HepG2 (cell line): Measurements from ENCODE around the gene GNG12. TPM values are rescaled to one million over a fixed set of nuclear protein-coding genes. Genes with fewer than 3 reads are reported as not detected.

Experiments
- ATAC-seq: fragments of 200-7000 bp; cut with Tn5 transposase; 3 replicates; pipeline ENCODE4 v1.9.1; 2020; ENCODE audit warnings: mild to moderate bottlenecking, moderate library complexity
- BruUV-seq: library from RNA; stranded (reverse); fragments of 400-500 nt; replicated peaks from 2 replicates; lab custom pipeline; 2021; lab: Mats Ljungman, UMichigan
- CTCF ChIA-PET: fragments of 300-600 bp; formaldehyde crosslinking; extraction: SDS; loops from one replicate; lab custom pipeline; 2021; ENCODE audit warnings: low total read pairs, inconsistent platforms, low intra/inter-chr PET ratio; lab: Yijun Ruan, JAX
- POLR2A ChIA-PET: fragments of 350-600 bp; sonication (Branson Sonifier 250); formaldehyde crosslinking; loops from one replicate; lab custom pipeline; 2020; ENCODE audit warnings: antibody characterized with exemption, inconsistent platforms; lab: Yijun Ruan, JAX
- DNase-seq: peaks from one replicate; pipeline ENCODE4 v3.0.0-alpha.2; 2015; ENCODE audit warnings: low spot score
- FAIRE-seq: peaks from 3 replicates; lab custom pipeline; 2011; peaks lifted over from hg19 to GRCh38; lab: Jason Lieb, UNC
- H2AFZ ChIP-seq: one replicate; pipeline ENCODE4 v1.6.1; 2011; ENCODE audit warnings: low read length, inconsistent platforms
- H3K27ac ChIP-seq: fragments of 300-600 bp; 3 replicates; pipeline ENCODE4 v1.8.0; 2011; ENCODE audit warnings: mixed run types, mild to moderate bottlenecking, mixed read lengths, low read length, inconsistent platforms; ENCODE audit not compliant: insufficient read depth; ENCODE audit errors: extremely low read length
- H3K27me3 ChIP-seq, 2 experiments: fragments of 200-600 bp in 1 of 2; 2 replicates in 1 of 2; 3 replicates in 1 of 2; pipeline versions ENCODE4 v1.6.0 to v1.8.0; 2011; ENCODE audit warnings: low read length in 2 of 2, mild to moderate bottlenecking in 2 of 2, moderate library complexity in 2 of 2, inconsistent platforms in 1 of 2; ENCODE audit not compliant: insufficient read depth in 2 of 2, control insufficient read depth in 1 of 2
- H3K36me3 ChIP-seq, 2 experiments: fragments of 200-600 bp in 1 of 2; replicated peaks in 1 of 2; 2 replicates in 1 of 2; 3 replicates in 1 of 2; pipeline versions ENCODE4 v1.5.1 to v1.8.0; 2011; ENCODE audit warnings: low read length in 2 of 2, inconsistent platforms in 1 of 2; ENCODE audit not compliant: insufficient read depth in 2 of 2, control insufficient read depth in 1 of 2
- H3K4me1 ChIP-seq: 2 replicates; pipeline ENCODE4 v1.5.1; 2012; ENCODE audit warnings: low read length, inconsistent platforms; ENCODE audit not compliant: insufficient read depth
- H3K4me2 ChIP-seq: 2 replicates; pipeline ENCODE4 v1.6.0; 2011; ENCODE audit warnings: low read depth, low read length, inconsistent platforms
- H3K4me3 ChIP-seq, 3 experiments: fragments of 200-600 bp in 1 of 3; sonication (generic), shearing (Covaris generic) in 1 of 3; replicated peaks in 1 of 3; 2 replicates each; pipeline ENCODE4 v1.5.1; 2011 to 2016; ENCODE audit warnings: low read length in 3 of 3, inconsistent platforms in 2 of 3, low read depth in 2 of 3, mild to moderate bottlenecking in 2 of 3, control low read depth in 1 of 3, mixed read lengths in 1 of 3; ENCODE audit not compliant: insufficient read depth in 1 of 3
- H3K79me2 ChIP-seq: one replicate; pipeline ENCODE4 v1.6.1; 2011; ENCODE audit warnings: low read length, inconsistent platforms; ENCODE audit not compliant: insufficient read depth
- H3K9ac ChIP-seq: 2 replicates; pipeline ENCODE4 v1.6.0; 2011; ENCODE audit warnings: mild to moderate bottlenecking, low read depth, low read length, inconsistent platforms; ENCODE audit not compliant: insufficient read depth
- H3K9me3 ChIP-seq: 2 replicates; pipeline ENCODE4 v1.5.1; 2012; ENCODE audit warnings: mild to moderate bottlenecking, low read length
- H4K20me1 ChIP-seq: 2 replicates; pipeline ENCODE4 v1.6.0; 2011; ENCODE audit warnings: inconsistent platforms, mild to moderate bottlenecking, low read length, moderate library complexity; ENCODE audit not compliant: insufficient read depth
- ASH2L ChIP-seq: fragments of 300-600, 200-600 bp; sonication (generic); IDR thresholded peaks from 2 replicates; pipeline ENCODE4 v1.7.0; 2017; ENCODE audit warnings: low read depth, mild to moderate bottlenecking, moderate library complexity, mixed read lengths, low read length; ENCODE audit not compliant: insufficient read length
- DZIP1 ChIP-seq: sonication (generic); formaldehyde crosslinking; IDR thresholded peaks from 2 replicates; pipeline ENCODE4 v1.5.0; 2020; ENCODE audit warnings: mild to moderate bottlenecking, missing genetic modification reagents
- JUND ChIP-seq: sonication (generic); formaldehyde crosslinking; IDR thresholded peaks from 2 replicates; pipeline ENCODE4 v1.8.0; 2022; ENCODE audit warnings: mild to moderate bottlenecking, missing genetic modification reagents
- MIER3 ChIP-seq: IDR thresholded peaks from 2 replicates; pipeline ENCODE4 v1.6.1; 2016; ENCODE audit warnings: missing compliant biosample characterization, borderline replicate concordance
- PPARG ChIP-seq: conservative IDR thresholded peaks from 2 replicates; pipeline ENCODE4 v1.6.1; 2016; ENCODE audit warnings: missing biosample characterization, missing genetic modification reagents
- RFX3 ChIP-seq: IDR thresholded peaks from 2 replicates; pipeline ENCODE4 v1.6.1; 2016; ENCODE audit warnings: missing biosample characterization, missing genetic modification reagents
- ZNF280B ChIP-seq: sonication (generic); formaldehyde crosslinking; IDR thresholded peaks from 2 replicates; pipeline ENCODE4 v1.5.0; 2020; ENCODE audit warnings: missing genetic modification reagents, mild to moderate bottlenecking, borderline replicate concordance
- ZNF367 ChIP-seq: sonication (generic); formaldehyde crosslinking; IDR thresholded peaks from 2 replicates; pipeline ENCODE4 v1.4.0; 2020; ENCODE audit warnings: missing genetic modification reagents, borderline replicate concordance
- ZNF737 ChIP-seq: sonication (generic); formaldehyde crosslinking; IDR thresholded peaks from 2 replicates; pipeline ENCODE4 v1.5.0; 2020; ENCODE audit warnings: missing genetic modification reagents, mild to moderate bottlenecking, borderline replicate concordance
- WGBS: methylation state at CpG from one replicate; pipeline ENCODE4 v1.1.6; 2017; ENCODE audit warnings: low lambda C conversion rate; 5-methylcytosine and 5-hydroxymethylcytosine counted together
- in situ Hi-C: cut with HindIII; loops from 2 replicates; pipeline ENCODE4 v1.10.0; 2017; ENCODE audit warnings: low pct_unique_long_range_greater_than_20kb; ENCODE audit not compliant: extremely low pct_ligation_motif_present
- intact Hi-C: fragments of 100-400 bp; cut with micrococcal nuclease; formaldehyde crosslinking; loops from one replicate; pipeline ENCODE4 v1.10.0; 2022; ENCODE audit not compliant: unreplicated experiment
- polyA plus RNA-seq, 8 experiments: library from polyadenylated mRNA; depleted of rRNA in 3 of 8; stranded (reverse) in 7 of 8; unstranded in 1 of 8; fragments of >200 nt; fragmentation: Illumina TruSeq in 4 of 8; extraction: Trizol in 4 of 8; gene quantifications; 2 replicates each; pipeline versions ENCODE4 v1.2.1 to v1.2.3, GENCODE V29; 2011 to 2016; ENCODE audit warnings: low read depth in 4 of 8, missing spikeins in 1 of 8, mixed read lengths in 1 of 8; ENCODE audit not compliant: insufficient read depth in 1 of 8
- total RNA-seq, 5 experiments: library from RNA; depleted of rRNA; stranded (reverse); fragments of >200 nt; fragmentation: Illumina TruSeq; extraction: Trizol; gene quantifications; 2 replicates each; pipeline ENCODE4 v1.2.3, GENCODE V29; 2016; ENCODE audit warnings: low read depth in 1 of 5

GNG12 gene
- total and polyA plus RNA-seq, 2 of the 13 experiments (the other 11 are each of a cell fraction or from before 2014, with no cell fraction given): 0.11 TPM

GRCh38 chr1:67824766-67825165 is 8.5 kb downstream of the GNG12 start:
- intact Hi-C loops (no loop called here), in situ Hi-C loops (no loop called here)
- ChIA-PET CTCF (no interaction called here), POLR2A (no interaction called here)
- WGBS: 24% methylated on average over 1 of the region's 1 CpG
- Histone ChIP-seq H3K27me3 (no peaks in the 10 kb centered on the region; a peak in 2 of 5 replicates), H3K9ac (no peak overlapping the region), H3K79me2 (no peaks in the 10 kb centered on the region), H3K4me2 (no peak overlapping the region), H4K20me1 (no peaks in the 10 kb centered on the region), H3K4me3 (no peak overlapping the region), H3K27ac (no peak overlapping the region), H2AFZ (no peak overlapping the region), H3K4me1 (no peaks in the 10 kb centered on the region), H3K9me3 (no peaks in the 10 kb centered on the region), H3K36me3 (no peaks in the 10 kb centered on the region)
- no peak for DNase-seq
- ATAC-seq: no peak
- no peak for TF ChIP-seq MIER3
- no peak for FAIRE-seq
- no TSS peak for BruUV-seq

GRCh38 chr1:67823615-67824014 is 9.7 kb downstream of the GNG12 start:
- TF ChIP-seq JUND (CRISPR knock-in tag): no peak
- no peak for TF ChIP-seq DZIP1 (CRISPR knock-in tag)
- TF ChIP-seq ZNF280B: no peak
- TF ChIP-seq PPARG (CRISPR knock-in tag): no peak
- TF ChIP-seq ASH2L: no peak
- TF ChIP-seq ZNF367 (CRISPR knock-in tag): no peak
- TF ChIP-seq RFX3 (CRISPR knock-in tag): no peak
- TF ChIP-seq ZNF737 (CRISPR knock-in tag): no peak
- TF ChIP-seq, all 625 proteins: peak for 0
- H3K4me1 ChIP-seq: peaks cover 11% of the 10 kb centered on the region
- no peak overlapping the region for H3K27ac ChIP-seq
- no peak overlapping the region for H3K4me2 ChIP-seq
- ATAC-seq (no peak), DNase-seq (no peak), FAIRE-seq (no peak)
- no TSS peak for BruUV-seq
- no peaks in the 10 kb centered on the region; a peak in 2 of 5 replicates for H3K27me3 ChIP-seq
- CTCF ChIA-PET: no interaction called here
- H2AFZ ChIP-seq: no peak overlapping the region
- H3K9ac ChIP-seq: no peak overlapping the region
- in situ Hi-C loops: no loop called here
- no peaks in the 10 kb centered on the region for H4K20me1 ChIP-seq
- no peaks in the 10 kb centered on the region for H3K9me3 ChIP-seq
- POLR2A ChIA-PET: no interaction called here
- no peaks in the 10 kb centered on the region for H3K36me3 ChIP-seq
- 43% methylated on average over 4 of the region's 4 CpGs for WGBS
- H3K4me3 ChIP-seq: no peak overlapping the region
- intact Hi-C loops: no loop called here
- H3K79me2 ChIP-seq: no peaks in the 10 kb centered on the region
